HUDEP-2 (cell line): ENCODE measurements around the gene CEP63.
A peak's percentile ranks its signal among the peaks of the same experiment; 100 is the strongest.
"Not testable (repeated sequence)": the region's sequence is repeated elsewhere in the genome, so short reads cannot be mapped to it uniquely, and the experiment has no call there.

ENCODE experiments used
- DNase-seq, 76 experiments: peaks; one replicate each; lab custom pipeline; 2025; ENCODE audit not compliant: unreplicated experiment in 76 of 76; lab: John Stamatoyannopoulos, UW

CEP63 gene

DNA sequence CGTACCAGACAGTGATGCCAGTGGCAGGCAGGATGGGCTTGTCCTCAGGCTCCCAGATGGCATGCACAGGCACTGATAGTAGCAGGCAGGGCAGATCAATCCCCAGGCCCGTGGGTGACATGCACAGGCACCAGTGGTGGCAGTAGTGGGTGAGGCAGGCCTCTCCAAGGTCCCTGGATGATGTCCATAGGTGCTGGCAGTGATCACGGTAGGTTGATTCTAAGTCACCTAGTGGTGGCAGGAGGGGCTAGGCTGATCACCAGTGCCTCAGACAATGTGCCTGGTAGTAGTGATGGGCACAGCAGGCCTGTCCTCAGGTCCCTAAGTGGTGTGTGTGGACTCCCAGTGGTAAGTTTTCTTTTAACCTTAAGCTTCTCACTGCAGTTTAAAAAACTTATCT lies 19.6 kb downstream of the CEP63 start:
- DNase-seq = peak in 4 of 76 experiments; percentile 4 to 10 (median 6)

DNA sequence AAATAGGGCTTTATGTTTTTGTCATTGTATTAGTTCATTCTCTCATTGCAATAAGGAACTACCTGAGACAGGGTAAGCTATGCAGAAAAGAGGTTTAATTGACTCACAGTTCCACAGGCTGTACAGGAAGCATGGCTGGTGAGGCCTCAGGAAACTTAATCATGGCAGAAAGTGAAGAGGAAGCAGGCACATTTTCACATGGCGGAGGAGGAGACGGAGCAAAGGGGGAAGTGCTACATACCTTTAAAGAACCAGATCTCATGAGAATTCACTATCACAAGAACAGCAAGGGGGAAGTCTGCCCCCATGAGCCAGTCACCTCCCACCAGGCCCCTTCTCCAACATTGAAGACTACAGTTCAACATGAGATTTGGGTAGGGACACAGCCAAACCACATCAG lies 25.6 kb downstream of the CEP63 start:
- no peak for DNase-seq

DNA sequence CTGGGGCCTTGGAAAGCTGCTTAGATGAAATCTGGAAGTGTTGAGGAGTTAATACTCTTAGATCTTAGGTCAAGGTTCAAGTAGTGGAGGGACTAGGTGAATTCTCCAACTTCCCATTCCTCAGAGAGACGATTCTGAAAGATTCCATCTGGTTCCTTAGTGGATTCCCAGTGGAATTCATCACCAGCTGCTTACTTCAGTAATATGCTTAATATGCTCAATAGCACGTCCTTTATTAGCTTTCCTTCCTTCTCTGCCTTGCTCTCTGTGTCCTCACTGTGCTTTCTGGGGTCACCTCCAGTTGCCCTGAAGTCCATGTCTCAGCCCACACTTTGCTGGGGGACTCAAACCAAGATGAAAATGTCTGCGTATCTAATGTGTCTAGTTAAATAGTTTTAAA lies 31.0 kb downstream of the CEP63 start:
- no peak for DNase-seq

DNA sequence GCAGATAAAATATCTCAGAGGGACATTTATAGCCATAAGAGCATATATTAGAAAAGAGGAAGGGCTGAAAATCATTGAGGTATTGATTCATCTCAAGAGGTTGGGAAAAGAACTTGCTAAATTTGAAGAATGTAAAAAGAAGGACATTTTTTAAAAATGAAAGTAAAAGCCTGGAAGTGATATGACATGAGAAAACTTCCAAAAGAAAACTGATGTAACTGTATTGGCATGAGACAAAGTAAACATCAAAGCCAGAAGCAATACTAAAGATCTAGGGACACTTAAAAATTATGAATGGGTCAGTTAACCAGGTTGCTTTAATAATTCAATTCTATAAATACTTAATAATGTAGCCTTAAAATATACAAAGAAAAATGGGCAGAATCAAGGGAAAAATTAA lies 31.9 kb downstream of the CEP63 start:
- no peak for DNase-seq

DNA sequence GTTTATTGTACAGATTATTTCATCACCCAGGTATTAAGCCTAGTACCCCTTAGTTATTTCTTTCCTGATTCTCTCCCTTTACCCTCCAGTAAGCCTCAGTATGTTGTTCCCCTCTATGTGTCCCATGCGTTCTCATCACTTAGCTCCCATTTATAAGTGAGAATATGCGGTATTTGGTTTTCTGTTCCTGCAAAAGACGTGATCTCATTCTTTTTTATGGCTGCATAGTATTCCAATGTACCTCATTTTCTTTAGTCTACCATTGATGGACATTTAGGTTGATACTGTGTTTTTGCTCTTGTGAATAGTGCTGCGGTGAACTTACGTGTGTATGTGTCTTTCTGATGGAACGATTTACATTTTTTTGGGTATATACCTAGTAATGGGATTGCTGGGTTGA lies 36.7 kb downstream of the CEP63 start:
- DNase-seq = no peak

DNA sequence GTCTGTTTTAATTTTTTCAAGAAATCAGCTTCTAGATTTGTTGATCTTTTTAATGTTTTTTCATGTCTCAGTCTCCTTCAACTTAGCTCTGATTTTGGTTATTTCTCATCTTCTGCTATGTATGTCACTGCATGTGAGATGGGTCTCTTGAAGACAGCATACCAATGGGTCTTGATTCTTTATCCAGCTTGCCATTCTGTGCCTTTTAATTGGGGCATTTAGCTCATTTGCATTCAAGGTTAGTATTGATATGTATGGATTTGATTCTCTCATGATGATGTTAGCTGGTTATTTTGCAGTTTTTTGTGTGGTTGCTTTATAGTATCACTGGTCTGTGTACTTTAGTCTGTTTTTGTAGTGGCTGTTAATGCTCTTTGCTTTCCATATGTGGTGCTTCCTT lies 39.4 kb downstream of the CEP63 start:
- DNase-seq = peak in 1 of 76 experiments; percentile 6

DNA sequence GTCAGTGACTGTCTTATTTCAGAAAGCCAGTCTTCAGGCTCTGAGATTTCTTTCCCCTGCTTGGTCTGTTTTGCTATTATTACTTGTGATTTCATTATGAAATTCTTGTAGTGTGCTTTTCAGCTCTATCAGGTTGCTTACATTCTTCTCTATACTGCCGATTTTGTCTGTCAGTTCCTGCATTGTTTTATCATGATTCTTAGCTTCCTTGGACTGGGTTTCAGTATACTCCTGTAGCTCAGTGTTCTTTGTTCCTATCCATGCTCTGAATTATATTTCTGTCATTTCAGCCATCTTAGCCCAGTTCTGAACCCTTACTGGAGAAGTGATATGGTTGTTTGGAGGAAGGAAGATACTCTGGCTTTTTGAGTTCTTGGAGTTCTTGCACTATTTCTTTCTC lies 40.5 kb downstream of the CEP63 start:
- DNase-seq = no peak

DNA sequence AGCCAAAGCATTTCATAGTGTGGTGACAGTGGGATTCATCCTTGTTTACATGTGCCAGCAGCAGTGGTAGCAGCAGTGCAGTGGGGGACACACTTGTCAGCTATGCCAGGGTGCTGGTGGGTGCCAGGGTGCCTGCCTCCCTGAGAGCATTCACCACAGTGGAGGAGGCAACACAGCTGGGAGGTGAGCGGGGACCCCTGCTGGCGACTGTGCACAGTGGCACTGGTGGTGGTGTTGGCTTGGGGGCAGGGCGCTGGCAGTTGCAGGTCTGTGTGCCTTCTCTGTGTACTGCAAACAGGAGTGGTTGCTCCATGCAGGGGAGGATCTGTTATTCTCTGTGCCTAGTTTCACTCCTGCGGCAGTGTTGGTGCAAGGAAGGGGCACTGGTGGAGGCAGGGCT lies 41.2 kb downstream of the CEP63 start:
- peak in 22 of 76 experiments; percentile 0 to 28 (median 8) for DNase-seq

DNA sequence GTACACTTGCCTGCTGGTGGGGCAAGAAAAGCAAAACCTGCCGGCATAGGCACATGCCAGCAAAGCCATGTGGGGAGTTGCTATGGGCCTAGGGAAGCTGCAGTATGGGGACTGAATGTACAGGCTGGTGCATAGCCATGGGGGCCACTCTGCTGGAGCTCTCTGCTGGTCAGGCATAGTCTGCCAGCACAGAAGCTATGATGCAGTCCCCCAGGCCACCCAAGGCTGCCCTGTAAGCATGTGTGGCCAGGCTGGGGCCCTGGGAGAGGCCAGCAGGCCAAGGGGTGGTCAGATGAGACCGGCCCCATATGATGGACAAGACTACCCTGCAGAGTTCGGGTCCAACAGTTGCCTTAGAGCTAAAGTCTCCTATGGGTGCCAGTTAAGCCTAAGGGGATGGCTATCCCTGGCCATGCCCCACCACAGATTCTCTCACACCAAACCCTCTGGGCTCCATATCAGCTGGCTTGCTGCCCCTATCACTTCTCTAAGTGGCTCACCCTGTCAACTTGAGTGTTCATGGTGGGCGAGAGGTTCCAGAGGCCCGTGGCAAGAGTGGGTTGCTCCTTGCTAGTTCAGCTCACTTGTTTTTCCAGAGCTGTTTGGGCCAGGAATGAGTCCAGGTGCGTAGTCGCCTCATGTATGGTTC lies 41.8 kb downstream of the CEP63 start:
- no peak for DNase-seq

DNA sequence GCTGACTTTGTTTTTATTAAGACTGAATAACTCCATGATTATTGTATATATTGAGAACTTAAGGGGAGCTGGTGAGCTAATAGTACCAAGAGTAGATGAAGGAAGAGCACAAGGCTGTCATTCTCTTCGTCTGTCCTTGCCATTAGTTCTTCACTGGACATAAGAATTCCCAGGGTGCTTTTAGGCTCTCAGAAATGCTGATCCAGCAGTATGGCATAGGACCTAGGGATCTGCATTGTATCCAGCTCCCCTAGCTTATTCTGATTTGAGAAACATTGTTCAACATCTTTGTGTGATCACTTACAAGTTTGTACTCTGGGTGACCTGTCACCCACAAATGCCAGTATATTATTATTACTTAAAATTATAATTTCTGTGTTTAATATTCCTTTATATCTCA lies 47.6 kb downstream of the CEP63 start:
- no peak for DNase-seq

DNA sequence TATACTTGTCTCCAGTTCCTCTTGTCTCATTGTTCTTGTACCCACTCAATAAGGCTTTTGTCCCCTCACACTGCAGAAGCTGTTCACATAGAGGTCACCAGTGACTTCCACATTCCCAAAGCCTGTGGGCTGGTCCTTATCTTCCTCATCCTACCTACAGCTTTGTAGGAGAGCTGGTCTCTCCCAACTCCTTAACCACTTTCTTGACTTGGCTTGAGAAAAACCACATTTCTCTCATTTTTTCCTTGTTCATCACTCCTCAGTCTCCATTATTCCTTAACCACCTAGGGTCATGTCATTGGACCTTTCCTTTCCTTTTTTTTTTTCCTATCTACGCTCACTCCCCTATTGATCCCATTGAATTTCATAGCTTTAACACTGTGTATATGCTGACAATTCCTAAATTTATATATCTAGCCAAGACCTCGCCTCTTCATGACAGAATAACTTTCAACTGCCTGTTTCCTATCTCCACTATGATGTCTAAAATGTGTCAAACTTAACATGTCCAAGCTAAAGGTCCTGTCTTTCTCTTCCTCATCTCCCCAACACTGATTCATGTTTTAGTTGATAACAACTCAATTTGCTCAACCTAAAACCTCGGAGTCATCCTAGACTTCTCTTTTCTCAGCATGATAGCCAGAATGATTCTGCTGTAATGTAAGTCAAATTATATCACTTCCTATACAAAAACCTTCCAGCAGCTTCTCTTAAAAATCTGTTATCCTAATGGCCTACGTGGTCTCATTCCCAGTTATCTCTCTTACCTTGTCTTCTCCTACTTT lies 49.5 kb downstream of the CEP63 start:
- no peak for DNase-seq

DNA sequence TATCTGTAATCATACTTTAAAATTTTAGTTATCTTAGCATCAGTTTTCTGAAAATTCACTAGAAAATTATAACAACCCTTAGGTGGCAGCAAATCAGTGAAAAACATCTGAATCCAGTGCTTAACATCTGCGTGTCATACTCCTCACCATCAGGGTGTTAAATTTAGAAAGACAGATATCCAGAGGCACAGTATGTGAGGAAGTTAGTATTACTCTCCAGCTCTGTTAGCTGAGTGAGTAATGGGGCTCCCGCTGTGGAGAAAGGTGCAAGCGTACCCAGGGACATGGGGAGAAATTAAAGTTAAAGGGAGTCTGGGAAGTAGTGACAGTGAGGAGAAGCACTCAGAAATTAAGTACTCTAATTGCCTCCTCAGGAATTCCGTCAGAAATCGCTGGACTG lies 50.9 kb downstream of the CEP63 start:
- no peak for DNase-seq

DNA sequence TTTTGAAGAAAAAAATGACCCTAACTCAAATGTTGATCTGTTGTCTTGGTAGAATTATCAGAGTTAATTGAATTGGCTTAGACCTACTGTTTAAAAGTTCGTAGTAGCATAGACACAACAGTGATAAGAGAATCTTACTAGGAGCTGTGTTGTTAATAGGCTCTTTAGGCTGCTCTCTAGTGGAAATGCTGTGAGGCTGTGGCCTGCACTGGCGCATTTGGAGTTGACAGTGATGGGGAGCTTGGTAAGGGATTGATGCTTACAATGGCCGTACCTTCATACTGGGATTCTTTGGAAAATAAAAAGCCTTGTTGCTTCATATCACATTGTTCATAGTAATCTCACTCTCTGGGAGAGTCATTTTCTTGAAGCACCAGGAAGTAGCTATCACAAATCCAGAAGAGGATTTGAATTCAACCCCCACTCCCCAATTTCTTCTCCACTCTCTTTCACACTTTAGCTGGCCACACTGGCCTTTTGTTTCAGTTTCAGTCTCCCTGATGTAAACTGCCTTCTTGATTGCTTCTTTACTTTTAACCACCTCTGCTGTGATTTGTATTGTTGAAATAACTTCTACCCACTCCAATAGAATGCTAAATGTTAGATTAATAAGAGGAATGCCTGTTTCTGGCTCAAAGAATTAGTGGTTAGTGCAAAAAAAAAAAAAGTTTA lies 56.6 kb downstream of the CEP63 start:
- DNase-seq = no peak

DNA sequence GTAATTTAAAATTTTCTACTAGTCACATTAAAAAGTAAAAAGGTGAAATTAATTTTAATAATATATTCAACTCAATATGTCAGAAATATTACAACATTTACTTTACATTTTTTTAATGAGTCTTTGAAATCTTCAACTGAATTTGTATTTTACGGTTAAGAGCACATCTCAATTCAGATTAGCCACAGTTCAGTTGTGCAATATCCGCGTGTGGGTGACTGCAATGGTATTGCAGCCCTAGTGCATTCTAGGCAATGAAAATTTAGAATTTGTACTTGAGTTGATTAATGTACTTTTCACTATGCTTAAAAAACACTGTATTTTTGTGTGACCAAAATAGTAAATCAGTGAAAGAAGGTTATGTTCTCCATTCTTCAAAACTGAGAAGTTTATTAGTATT lies 57.3 kb downstream of the CEP63 start:
- no peak for DNase-seq

DNA sequence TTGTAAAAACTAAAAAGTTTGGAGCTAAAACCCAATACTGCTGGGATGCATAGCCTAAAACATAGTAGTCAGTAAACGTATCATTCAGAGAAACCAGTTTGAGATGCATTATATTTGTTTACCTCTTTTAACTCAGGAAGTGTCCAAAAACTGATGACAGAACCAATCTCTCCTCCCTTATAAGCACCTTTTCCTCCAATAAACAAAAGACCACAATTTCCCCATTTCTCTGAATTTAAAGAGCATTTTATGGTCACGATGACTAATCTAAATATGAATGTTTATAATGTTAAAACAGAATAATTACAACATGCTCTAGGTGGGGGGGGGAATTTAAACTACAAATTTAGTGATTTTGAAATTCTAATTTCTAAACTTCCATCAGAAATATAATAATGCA lies 58.5 kb downstream of the CEP63 start:
- no peak for DNase-seq

DNA sequence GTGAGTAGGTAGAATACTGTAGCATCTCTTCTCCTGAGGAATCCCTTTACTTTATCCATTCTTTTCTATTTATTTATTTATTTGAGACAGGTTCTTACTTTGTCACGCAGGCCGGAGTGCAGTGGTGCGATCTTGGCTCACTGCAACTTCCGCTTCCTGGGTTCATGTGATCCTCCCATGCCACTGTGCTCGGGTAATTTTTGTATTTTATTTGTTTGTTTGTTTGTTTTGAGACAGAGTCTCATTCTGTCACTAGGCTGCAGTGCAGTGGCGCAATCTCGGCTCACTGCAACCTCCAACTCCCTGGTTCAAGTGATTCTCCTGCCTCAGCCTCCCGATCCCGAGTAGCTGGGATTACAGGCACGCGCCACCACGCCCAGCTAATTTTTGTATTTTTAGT lies 58.9 kb downstream of the CEP63 start:
- DNase-seq = not testable (repeated sequence)

DNA sequence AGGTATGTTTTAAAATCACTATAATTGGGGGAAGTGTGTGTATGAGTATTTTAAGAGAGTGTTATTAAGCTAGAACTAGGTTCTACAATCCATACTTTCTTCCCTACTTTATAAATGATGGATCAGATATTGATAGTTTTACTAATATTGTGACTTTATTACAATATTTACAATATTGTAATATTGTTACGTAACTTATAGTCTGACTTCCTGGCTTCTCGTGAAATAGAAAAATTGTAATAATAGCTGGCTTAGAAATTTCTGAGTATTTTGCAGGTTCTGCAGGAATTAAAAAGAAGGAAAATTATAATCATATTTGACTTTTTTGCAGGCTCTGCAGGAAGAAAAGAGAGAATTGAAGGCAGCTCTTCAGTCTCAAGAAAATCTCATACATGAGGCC lies 60.0 kb downstream of the CEP63 start:
- no peak for DNase-seq

DNA sequence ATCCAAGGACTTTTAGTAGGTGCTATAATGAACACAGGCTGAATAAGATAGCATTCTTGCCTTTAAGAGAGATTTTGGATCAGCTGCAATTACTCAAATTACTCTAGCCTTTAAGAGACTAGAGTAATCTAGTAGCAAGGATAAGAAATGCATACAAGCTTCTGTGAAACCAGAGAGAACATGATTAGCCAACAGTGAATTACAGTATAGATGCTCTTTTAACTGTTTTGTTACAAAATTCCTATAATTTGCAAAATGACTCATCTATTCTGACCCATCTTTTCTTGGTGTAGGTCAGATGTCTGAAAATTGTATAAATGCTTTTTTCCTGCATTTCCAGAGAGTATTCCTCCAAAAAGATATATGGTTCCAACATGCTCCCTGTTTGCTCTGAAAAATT lies 66.9 kb downstream of the CEP63 start:
- DNase-seq = no peak

DNA sequence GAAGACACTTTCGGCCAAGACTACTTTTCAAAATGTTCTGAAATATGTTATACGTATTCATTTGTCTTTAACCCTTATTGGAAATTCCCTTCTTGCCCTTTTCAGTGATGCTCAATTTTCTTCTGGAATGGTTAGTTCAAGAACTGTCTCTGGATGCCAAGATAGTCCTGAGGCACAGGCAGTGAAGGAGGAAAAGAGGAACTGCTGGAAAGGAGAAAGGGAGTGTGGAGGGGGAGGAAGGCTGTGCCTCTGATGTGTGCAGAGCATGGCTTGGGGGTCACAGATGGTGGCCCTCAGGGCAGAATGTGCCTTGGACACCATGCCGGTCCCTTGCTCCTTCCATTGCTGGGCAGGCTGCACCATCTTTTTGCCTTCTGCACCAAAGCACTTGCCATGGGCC lies 73.7 kb downstream of the CEP63 start:
- no peak for DNase-seq

DNA sequence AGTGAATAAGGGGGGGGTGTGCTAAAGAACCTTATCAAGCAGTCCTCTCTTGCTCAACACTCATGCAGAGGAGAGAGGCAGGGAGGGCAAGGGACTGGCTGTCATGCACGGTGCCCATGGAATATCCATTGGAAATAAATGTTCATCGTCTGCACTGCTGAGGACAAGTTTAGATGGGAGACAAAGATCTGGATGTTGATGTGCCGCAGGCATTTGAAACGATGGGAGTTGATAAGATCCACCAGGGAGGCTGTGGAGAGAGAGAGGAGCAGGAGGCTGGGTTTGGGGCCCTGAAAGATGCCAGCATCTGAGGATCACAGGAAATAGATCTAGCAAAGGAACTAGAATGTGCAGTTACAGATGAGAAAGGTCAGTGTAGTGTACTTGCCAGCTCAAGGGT lies 76.2 kb downstream of the CEP63 start:
- DNase-seq = no peak

DNA sequence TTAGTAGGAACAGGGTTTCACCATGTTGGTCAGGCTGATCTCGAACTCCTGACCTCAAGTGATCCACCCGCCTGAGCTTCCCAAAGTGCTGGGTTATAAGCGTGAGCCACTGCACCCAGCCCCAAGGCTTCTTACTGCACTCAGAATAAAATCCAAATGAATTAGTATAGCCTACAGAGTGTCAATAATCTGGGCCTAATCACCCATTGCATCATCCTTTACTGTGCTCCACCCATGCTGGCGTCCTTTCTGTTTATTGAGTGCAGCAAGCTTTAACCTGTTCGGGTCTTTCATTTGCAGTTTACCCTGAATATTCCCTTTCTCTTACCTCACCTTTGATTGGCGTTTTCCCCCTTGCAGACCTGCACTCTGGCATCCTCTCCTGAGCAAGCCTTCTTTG lies 77.7 kb downstream of the CEP63 start:
- no peak for DNase-seq

DNA sequence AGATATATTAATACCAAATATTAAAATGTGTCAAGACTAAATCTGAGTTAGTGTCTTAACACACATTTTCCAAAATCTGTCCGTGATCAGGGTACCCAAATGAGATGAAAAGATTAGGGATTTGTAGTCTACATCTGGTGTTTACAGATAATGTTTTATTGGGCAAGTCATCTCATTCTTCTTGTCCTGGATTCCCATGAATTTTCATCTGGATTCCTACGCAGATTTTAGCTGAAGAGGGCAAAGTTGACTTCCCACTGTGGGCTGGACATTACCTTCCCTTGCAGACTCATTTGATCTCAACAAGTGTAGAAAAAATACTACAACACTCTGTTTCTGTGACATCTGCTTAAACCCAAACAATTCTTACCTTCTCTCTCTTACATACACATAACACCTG lies 79.1 kb downstream of the CEP63 start:
- DNase-seq = no peak
